GF-D8 (cell line): ENCODE results near the gene GPR135.

ENCODE experiments used
- DNase-seq: peaks from one replicate; lab custom pipeline; 2025; lab: John Stamatoyannopoulos, UW

GPR135 gene

DNA sequence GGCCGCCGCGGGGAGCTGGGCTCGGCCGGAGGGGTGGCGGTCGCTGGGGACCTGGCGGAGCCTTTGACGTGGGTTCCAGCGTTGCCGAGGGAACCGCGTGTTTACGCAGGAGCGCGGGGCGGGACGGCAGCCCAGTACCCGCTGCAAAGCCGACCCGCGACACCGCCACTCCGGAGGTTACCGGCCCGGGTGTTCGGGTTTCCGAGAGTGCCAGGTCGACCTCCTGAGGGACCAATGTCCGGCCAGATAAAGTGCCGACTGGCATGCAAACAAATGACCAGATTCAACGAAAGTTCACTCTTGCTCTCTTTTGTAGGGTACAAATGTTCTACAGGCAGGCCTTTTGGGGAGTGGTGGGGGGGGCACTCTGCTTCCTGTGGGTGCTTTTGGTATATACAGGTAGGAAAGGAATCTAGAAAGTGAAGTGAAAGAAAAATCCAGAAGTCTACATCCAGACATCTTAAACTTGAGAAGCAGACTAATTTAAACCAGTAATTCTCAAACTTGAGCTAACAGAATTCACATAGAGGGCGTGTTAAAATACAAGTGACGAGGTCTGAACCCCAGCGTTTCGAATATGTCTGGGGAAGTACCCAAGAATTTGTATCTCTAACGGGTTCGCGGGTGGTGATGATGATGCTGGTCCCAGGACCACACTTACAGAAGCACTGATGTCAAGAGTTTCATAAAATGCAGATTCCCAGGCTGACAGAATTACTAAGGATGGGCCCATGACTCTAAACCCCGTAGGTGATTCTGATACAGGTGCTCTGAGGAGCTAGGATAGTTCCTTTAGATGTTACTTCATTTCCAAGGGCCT is at the start of gene GPR135:
Gene GPR135 (minus strand): TSS at position 65 of the 820 bp plus-strand sequence. CDS start 154 bp downstream, outside the sequence.
- DNase-seq, result no peak

- DNase-seq, result no peak
Measured at GRCh38 chr14:59511916-59512575, 46.9 kb upstream of the GPR135 start.

DNA sequence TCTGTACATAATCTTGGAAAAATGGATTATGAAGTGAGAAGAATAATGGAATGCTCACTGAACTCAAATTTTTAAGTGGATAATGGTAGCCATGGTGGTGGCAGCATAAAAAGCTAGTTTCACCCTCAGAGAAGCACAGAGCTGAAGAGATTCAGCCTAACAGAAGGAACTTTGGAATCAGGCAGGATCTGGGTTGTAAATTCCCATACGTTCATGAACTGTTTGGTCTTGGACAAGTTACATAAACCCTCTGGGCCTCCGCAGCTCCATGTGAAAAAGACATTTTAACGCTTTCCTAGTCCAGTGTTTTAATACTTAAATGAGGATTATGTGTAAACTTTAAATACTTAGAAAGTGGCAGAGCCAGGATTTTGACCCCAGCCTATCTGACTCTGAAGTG is 45.8 kb upstream of the GPR135 start:
- DNase-seq, result no peak

DNA sequence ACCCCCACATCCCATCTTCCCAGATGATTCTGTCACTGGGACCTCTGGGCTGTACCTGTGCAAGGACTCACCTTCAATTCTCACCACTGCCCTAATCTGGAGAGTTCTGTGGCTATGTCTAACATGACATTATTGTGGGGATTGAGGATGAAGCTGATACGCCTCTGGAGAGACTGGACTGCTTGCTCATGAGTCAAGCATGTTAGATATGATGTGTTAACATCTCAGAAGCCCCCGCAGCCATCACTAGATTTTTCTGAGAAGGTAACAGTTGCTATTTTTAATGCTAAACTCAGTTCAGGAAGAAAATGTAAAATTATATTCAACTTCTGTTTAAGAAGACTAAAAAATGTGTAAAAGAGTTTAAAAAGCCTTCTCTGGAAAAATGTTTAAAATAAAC is 44.8 kb upstream of the GPR135 start:
- DNase-seq, result no peak

DNA sequence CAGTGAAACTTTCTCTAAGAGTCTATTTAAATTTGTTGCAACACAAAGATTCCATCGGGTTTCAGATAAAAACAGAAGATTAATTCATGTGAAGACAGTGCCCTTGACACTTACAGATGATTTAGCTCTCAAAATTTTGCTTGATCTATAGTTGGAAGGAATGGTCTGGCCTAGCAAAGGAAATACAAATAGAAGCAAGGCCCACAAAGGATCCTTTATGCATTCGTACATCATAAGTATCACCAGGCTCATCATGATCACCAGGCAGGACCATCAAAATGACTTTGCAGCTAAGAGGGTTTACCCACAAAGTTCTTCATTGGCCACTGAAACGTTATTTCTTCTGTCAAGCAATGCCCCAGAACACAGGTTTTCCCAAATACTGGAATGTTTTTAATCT is 43.9 kb upstream of the GPR135 start:
- no peak for DNase-seq

- DNase-seq, result no peak
Measured at GRCh38 chr14:59507752-59508103, 42.5 kb upstream of the GPR135 start.

DNA sequence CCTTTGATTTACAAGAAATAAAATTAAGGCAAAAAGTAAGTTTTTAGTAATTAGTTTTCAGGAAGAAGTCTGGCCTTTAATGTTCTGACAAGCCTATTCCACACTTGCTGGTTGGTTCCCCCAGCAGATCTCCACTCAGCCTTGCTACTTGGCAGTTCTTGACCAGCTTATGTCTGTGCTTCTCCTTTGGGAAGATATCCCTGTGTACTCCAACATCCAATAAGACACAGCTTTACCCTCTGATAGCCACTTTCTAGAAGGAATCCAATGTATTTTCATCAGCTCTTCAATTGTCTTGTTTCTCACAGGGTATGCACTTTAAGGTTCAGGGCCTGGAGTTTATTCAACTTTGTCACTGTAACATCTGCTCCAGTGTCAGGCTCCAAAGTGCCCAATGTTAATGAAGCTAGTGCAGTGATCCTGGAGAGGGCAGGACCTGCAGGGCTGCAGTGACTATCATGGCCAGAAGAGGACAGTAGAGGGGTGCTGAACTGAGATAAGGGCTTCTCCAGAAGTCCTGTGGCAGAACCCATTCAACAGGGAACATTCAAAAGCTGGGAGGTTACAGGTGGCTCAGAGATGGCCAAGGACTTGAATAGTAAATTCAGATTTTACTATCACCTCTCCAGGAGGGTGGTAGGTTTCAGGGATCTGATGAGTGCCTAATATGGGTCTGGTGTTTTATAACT is 42.0 kb upstream of the GPR135 start:
- no peak for DNase-seq

DNA sequence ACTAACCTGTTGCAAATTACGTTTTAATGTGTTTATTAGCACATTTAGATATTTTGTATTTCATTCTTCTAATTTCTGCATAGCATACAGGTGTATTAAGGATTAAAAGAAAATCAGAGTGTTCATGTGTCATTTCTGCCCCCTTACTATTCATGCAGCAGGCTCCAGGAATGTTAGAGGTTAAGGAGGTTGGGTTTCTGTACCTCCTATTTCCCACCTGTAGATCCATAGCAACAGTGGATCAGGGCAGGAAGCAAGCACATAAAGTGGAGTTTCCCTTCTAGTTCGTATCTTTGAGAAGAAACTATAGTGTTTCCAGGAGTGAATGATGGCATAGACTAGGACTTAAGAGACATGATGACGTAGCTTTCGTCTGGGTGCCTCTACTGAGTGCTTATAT is 38.1 kb upstream of the GPR135 start:
- DNase-seq, result no peak

GRCh38 chr14:59500732-59501131 is 35.6 kb upstream of the GPR135 start:
- DNase-seq, result no peak

GRCh38 chr14:59492384-59492783 is 27.2 kb upstream of the GPR135 start:
- no peak for DNase-seq

DNA sequence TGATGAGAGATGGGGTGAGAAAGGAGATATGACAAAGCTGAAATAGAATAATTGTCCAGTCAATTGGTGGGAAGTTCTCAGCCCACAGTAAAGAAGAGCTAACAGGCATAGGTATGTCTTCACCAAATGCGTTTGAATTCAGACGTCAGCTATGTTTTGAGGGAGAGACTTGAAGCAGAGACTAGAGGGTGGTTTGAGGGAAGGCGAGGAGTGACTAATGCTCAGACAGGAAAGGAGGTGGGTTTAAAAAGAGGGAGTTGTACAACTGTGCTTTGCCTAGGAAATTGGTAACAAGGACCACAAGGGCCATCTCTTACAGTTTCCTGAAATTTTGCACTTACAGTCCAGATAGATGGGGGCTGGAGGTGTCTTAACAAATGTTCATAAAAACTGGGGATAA is 25.6 kb upstream of the GPR135 start:
- no peak for DNase-seq

- DNase-seq, result peak; percentile 46
Measured at GRCh38 chr14:59484639-59485175, 19.5 kb upstream of the GPR135 start.

DNA sequence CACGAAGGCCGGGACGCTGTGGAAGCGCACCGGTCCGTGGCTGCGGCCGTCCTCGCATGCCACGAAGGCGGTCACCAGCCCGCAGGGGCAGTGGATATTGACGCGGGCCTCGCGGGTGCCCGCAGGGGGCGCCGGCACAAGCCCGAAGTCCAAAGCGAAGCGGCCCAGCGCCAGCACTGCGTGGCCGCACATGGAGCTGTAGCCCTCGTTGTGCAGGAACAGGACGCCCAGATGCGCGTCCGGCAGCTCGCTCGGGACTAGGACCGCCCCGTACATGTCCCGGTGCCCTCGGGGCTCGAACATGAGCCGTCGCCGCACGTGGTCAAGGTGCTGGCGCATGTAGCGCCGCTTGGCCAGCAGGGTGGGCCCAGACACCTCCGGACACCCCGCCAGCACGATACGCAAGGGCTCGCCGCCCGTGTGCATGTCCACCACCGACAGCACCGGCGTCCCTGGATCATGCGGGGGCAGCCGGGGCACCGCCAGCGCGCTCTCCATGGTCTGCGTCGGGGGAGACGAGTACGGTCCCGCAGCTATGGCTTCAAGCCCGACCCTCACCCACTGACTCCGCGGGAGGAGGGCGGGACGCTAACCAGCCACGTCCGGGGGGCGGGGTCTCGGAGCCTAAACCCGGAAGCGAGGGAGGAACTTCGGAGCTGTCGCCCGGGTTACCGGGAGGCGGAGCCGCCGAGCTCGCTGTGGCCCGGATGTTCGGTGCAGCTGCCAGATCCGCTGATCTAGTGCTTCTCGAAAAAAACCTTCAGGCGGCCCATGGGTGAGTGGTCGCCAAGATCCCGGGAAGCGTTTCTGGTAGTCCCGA is 18.8 kb upstream of the GPR135 start, which contains the start of the genes JKAMP and L3HYPDH:
Gene JKAMP (plus strand): TSS at position 699 of the 820 bp plus-strand sequence. CDS start 73 bp downstream, at position 772.
Gene L3HYPDH (minus strand): TSS at position 590 of the 820 bp plus-strand sequence. CDS start 92 bp downstream, at position 498.
- peak; percentile 80 for DNase-seq

GRCh38 chr14:59483363-59483762 is 18.2 kb upstream of the GPR135 start:
- DNase-seq, result no peak

DNA sequence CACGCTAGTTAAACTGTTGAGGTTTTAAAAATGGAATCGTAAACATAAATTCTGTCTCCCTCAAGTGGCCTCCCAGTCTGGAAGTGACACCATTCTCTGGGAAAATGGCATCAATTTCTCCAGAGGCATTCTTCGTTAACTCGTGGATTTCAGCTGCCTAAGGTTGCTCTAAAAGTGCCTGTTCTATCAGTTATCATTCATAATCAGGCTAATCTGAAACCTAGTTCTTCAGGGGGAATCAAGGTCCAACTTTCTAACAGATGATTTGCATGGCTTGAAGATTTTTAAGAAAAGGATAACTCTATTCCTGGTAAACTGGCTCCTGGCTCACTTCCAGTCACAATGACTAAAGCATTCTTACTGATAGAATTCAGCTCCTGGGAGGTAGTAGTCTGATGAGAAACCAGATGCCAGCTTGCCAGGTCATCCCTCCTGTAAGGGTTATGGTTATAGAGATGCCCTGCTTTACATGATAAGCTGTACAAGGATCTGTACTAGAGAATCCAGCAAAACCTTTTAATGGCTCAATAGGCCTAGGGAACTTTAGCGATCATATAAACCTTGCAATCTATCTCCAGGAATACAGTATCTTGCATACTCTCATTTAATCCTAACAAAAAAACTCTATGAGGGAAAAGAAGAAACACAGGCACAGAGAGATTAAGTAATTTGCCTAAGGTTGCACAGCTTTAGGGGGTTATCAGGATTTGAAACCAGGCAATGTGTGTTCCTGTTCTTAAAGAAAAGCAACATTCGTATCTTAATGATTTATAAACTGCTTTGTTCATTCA is 17.6 kb upstream of the GPR135 start:
- no peak for DNase-seq

DNA sequence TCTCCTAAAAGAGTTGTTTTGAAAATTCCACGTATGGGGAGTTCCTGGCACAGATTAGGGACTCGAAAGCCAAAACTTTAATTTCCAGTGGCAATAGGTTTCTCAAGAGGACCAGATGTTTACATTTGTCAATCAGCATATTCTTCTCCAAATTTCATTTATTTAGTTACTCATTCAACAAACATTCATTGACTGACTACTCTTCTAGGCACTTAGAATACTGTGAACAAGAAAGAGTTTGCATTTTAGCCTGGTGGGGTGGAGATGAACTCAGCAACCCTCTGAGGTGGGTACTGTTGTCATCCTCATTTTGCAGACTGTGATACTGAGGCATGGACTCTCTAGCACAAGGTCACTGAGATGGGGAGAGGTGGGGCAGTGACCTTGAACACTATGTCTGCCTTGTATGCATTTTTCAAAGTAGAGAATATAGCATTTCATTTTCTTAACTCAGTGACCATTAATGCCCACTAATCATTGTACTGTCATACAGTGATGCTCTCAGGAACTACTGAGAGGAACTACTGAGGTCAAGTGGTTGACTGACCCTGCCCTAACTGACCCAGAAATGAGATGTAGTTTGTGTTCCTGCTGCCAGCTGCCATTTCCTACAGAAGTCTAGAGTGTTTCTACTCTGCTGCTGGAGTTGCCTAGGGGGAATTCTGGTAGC is 16.8 kb upstream of the GPR135 start:
- no peak for DNase-seq

DNA sequence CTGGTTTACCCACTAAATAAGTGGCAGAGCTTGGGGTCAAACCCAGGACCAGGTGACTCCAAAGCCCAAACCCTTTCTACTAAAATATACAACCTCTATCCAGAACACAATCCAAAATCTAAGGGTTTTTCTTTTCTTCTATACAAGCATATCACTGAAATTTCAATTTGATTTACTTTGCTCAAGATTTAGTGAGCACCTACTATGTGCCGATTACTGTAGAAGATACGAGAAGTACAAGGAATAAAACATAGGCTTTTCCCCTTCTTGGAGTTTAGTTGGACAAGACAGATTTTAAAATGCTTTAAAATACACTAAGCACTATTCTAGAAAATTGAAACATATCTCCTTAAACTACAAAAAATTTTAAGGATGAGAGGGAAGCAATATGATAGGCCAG is 16.2 kb upstream of the GPR135 start:
- no peak for DNase-seq

DNA sequence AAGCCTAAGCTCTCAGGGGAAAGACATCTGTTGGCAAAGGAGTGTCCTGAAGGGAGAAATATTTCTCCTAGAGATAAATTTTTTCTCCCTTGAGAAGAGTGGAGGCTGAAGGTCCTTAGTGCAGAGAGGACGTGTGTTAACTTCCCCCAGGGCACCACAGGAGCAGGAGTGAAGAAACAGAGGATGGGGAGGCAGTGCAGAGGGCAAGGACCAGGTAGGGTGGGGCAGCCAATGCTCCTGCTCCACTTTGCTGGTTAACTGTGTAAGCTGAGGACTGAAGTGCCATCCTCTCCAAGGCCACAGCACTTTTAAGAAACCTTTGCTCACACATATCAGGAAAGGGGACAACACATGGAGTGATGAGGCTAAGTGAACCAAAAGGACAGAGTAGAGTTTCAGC is 15.0 kb upstream of the GPR135 start:
- no peak for DNase-seq

GRCh38 chr14:59478540-59478939 is 13.4 kb upstream of the GPR135 start:
- no peak for DNase-seq

GRCh38 chr14:59475709-59476108 is 10.5 kb upstream of the GPR135 start:
- no peak for DNase-seq
